NOMO-1 treated with dmso at 0.1 percent for 144 hours (cell line): ENCODE measurements around the gene ZMYM4.
"Not testable (repeated sequence)": the region's sequence is repeated elsewhere in the genome, so short reads cannot be mapped to it uniquely, and the experiment has no call there.

Experiments
- DNase-seq: peaks from one replicate; lab custom pipeline; 2025; ENCODE audit not compliant: unreplicated experiment; lab: John Stamatoyannopoulos, UW

Gene ZMYM4

GRCh38 chr1:35320937-35321336 is 52.4 kb downstream of the ZMYM4 start:
- no peak for DNase-seq

- DNase-seq: no peak
Measured at GRCh38 chr1:35324486-35324885, 56.0 kb downstream of the ZMYM4 start.

GRCh38 chr1:35326246-35326866 is 57.8 kb downstream of the ZMYM4 start:
- DNase-seq: no peak

- not testable (repeated sequence) for DNase-seq
Measured at GRCh38 chr1:35331618-35332017, 63.1 kb downstream of the ZMYM4 start.

GRCh38 chr1:35334485-35334884 is 66.0 kb downstream of the ZMYM4 start:
- DNase-seq: no peak

GRCh38 chr1:35340519-35340918 is 72.0 kb downstream of the ZMYM4 start:
- no peak for DNase-seq

GRCh38 chr1:35345439-35345981 is 77.0 kb downstream of the ZMYM4 start:
- peak; percentile 69 for DNase-seq

GRCh38 chr1:35350872-35351271 is 82.4 kb downstream of the ZMYM4 start:
- no peak for DNase-seq

GRCh38 chr1:35359995-35360394 is 91.5 kb downstream of the ZMYM4 start:
- no peak for DNase-seq

- DNase-seq: peak; percentile 28
Measured at GRCh38 chr1:35361638-35362037, 93.1 kb downstream of the ZMYM4 start.

GRCh38 chr1:35364741-35365140 is 96.2 kb downstream of the ZMYM4 start:
- DNase-seq: peak; percentile 81

- DNase-seq: no peak
Measured at GRCh38 chr1:35367914-35368313, 99.4 kb downstream of the ZMYM4 start.

- no peak for DNase-seq
Measured at GRCh38 chr1:35369922-35370671, 101.6 kb downstream of the ZMYM4 start.

- no peak for DNase-seq
Measured at GRCh38 chr1:35371506-35371905, 103.0 kb downstream of the ZMYM4 start.

GRCh38 chr1:35377555-35377954 is 109.0 kb downstream of the ZMYM4 start:
- no peak for DNase-seq

- no peak for DNase-seq
Measured at GRCh38 chr1:35379317-35380000, 111.0 kb downstream of the ZMYM4 start.

GRCh38 chr1:35380111-35380510 is 111.6 kb downstream of the ZMYM4 start:
- not testable (repeated sequence) for DNase-seq

- DNase-seq: no peak
Measured at GRCh38 chr1:35382107-35382506, 113.6 kb downstream of the ZMYM4 start.

- DNase-seq: no peak
Measured at GRCh38 chr1:35386290-35386689, 117.8 kb downstream of the ZMYM4 start.

- DNase-seq: peak; percentile 17
Measured at GRCh38 chr1:35386959-35387358, 118.5 kb downstream of the ZMYM4 start.

- DNase-seq: peak; percentile 21
Measured at GRCh38 chr1:35390600-35391494, 122.3 kb downstream of the ZMYM4 start.
